ENCODE measurements around the gene AKAP13. TPM values are rescaled to one million over a fixed set of nuclear protein-coding genes. Genes with fewer than 3 reads are reported as not detected.

The AKAP13 gene
- total RNA-seq, 1 experiment from 2014 or later = 49.6 TPM

DNA sequence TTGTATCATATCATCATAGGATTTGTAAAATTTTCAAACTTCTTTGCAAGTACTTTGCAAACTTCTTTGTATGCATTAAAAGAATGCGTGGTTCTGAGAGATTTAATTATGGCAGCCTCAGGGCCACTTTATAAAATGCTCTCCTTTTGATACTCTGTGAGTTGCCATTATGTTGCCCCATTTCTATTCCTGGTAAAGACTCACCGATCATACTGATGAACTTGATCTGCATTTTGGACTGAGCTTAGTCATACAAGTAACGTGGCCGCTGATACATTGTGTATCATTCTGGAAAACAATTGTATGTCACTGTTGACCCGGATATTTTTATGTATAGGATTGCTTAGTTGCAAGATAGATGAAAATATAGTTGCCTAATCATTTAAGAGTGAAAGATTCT lies 38.8 kb downstream of the AKAP13 start:
- H3K36me3 ChIP-seq (ENCODE audit: control insufficient read depth, insufficient read depth, low read length) = no peaks in the 10 kb centered on the region
- H3K4me1 ChIP-seq = peaks cover 4% of the 10 kb centered on the region; the same call in 1 of the 2 replicates
- peaks cover 11% of the 10 kb centered on the region for H3K36me3 Mint-ChIP-seq (ENCODE audit: insufficient read depth, unreplicated experiment)
- H3K4me3 ChIP-seq (ENCODE audit: low read depth, low read length) = no peak overlapping the region
- H3K9me3 ChIP-seq = no peaks in the 10 kb centered on the region
- CTCF ChIA-PET = no interaction called here
- BruUV-seq (replicated peaks) = no TSS peak
- H3K27me3 ChIP-seq (replicated peaks; ENCODE audit: control insufficient read depth, insufficient read depth, low read length) = no peaks in the 10 kb centered on the region
- intact Hi-C loops (cut with micrococcal nuclease; ENCODE audit: unreplicated experiment) = no loop called here
- no peaks in the 10 kb centered on the region for H3K27me3 Mint-ChIP-seq (ENCODE audit: insufficient read depth, unreplicated experiment)
- no peak overlapping the region for H3K4me3 Mint-ChIP-seq (ENCODE audit: unreplicated experiment)
- H3K27ac Mint-ChIP-seq (ENCODE audit: unreplicated experiment) = no peak overlapping the region
- H3K9me3 Mint-ChIP-seq (ENCODE audit: unreplicated experiment) = no peaks in the 10 kb centered on the region
- POLR2A ChIA-PET = no interaction called here
- no peak for DNase-seq
- TF ChIP-seq, protein P1, sequence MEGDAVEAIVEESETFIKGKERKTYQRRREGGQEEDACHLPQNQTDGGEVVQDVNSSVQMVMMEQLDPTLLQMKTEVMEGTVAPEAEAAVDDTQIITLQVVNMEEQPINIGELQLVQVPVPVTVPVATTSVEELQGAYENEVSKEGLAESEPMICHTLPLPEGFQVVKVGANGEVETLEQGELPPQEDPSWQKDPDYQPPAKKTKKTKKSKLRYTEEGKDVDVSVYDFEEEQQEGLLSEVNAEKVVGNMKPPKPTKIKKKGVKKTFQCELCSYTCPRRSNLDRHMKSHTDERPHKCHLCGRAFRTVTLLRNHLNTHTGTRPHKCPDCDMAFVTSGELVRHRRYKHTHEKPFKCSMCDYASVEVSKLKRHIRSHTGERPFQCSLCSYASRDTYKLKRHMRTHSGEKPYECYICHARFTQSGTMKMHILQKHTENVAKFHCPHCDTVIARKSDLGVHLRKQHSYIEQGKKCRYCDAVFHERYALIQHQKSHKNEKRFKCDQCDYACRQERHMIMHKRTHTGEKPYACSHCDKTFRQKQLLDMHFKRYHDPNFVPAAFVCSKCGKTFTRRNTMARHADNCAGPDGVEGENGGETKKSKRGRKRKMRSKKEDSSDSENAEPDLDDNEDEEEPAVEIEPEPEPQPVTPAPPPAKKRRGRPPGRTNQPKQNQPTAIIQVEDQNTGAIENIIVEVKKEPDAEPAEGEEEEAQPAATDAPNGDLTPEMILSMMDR (IDR thresholded peaks at IDR 0.05; ENCODE audit: insufficient read depth in 1 of 2, low read depth in 1 of 2, low read length in 1 of 2, severe bottlenecking in 1 of 2, unreplicated experiment in 1 of 2) = no peak
- peaks cover 30% of the 10 kb centered on the region for H3K4me1 Mint-ChIP-seq (ENCODE audit: low read depth, unreplicated experiment)

DNA sequence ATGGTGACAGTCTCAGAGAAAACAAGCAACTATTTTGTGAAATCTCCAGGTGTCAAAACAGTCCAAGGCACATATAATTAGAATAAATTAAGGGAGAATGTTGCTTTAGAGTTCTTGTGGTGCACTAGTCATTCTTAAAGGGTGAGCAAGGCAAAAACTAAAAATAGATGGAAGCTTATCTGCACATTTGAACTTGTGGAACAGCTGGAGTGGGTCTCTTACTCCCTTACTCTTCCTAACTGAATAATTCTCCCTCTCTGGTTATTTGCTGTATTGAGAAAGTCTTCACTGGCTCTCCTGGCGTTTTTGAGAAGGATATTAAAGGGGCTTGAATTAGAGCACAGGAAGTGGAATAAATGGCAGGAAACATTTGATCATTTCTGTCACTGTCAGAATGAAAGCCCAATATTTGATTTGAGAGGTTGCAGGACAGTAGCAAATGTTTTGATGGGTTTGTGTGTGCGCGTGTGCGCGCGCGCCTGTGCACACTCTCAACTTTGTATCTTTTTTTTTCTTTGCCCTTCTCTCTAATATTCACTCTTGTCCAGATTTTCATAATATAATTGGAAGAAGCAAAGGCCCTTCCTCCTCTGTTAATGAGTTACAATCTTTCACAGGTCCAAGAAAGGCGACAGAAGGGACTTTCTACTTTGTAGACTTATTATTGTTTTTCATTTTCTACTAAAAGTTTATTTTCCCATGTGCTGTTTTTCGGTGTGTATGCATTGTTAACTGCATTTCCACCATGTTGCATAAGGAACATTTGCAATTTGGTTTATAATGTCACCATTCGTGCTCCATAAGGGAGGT lies 40.9 kb downstream of the AKAP13 start:
- TF ChIP-seq, protein P1 (IDR thresholded peaks at IDR 0.05; ENCODE audit: insufficient read depth in 1 of 2, low read depth in 1 of 2, low read length in 1 of 2, severe bottlenecking in 1 of 2, unreplicated experiment in 1 of 2) = no peak
- Mint-ChIP-seq H3K27me3 (ENCODE audit: insufficient read depth, unreplicated experiment) (no peaks in the 10 kb centered on the region), H3K36me3 (ENCODE audit: insufficient read depth, unreplicated experiment) (peaks cover 4% of the 10 kb centered on the region), H3K4me1 (ENCODE audit: low read depth, unreplicated experiment) (peaks cover 13% of the 10 kb centered on the region), H3K4me3 (ENCODE audit: unreplicated experiment) (no peak overlapping the region), H3K27ac (ENCODE audit: unreplicated experiment) (no peak overlapping the region), H3K9me3 (ENCODE audit: unreplicated experiment) (no peaks in the 10 kb centered on the region)
- Histone ChIP-seq H3K27me3 (replicated peaks; ENCODE audit: control insufficient read depth, insufficient read depth, low read length) (no peaks in the 10 kb centered on the region), H3K36me3 (ENCODE audit: control insufficient read depth, insufficient read depth, low read length) (no peaks in the 10 kb centered on the region), H3K4me1 (0 out of 2 replicates have a peak, but pooled peaks cover 4% of the 10 kb centered on the region), H3K9me3 (no peaks in the 10 kb centered on the region), H3K4me3 (ENCODE audit: low read depth, low read length) (no peak overlapping the region)
- ChIA-PET POLR2A (no interaction called here), CTCF (no interaction called here)
- intact Hi-C loops (cut with micrococcal nuclease; ENCODE audit: unreplicated experiment) = no loop called here
- no TSS peak for BruUV-seq (replicated peaks)
- DNase-seq = no peak

DNA sequence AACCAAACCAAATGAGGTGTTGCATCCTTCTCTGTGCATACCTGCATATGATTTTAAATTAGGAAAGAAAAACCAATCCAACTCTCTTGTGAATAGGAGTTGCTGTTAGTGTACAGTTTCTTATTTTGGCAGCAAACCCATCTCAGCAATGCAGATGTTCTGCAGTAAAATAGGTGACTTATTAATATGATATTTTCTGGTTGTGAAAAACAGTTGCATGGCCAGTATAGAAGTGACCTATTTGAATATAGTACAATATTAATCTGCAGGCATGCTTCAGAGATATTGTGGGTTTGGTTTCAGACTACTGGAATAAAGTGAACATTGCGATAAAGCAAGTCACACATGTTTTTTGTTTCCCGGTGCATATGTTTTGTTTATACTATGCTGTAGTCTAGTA lies 42.2 kb downstream of the AKAP13 start:
- BruUV-seq (replicated peaks) = no TSS peak
- intact Hi-C loops (cut with micrococcal nuclease; ENCODE audit: unreplicated experiment) = no loop called here
- H3K27me3 ChIP-seq (replicated peaks; ENCODE audit: control insufficient read depth, insufficient read depth, low read length) = no peaks in the 10 kb centered on the region
- H3K27me3 Mint-ChIP-seq (ENCODE audit: insufficient read depth, unreplicated experiment) = no peaks in the 10 kb centered on the region
- H3K9me3 Mint-ChIP-seq (ENCODE audit: unreplicated experiment) = no peaks in the 10 kb centered on the region
- H3K36me3 ChIP-seq (ENCODE audit: control insufficient read depth, insufficient read depth, low read length) = no peaks in the 10 kb centered on the region
- H3K9me3 ChIP-seq = no peaks in the 10 kb centered on the region
- TF ChIP-seq, protein P1 (IDR thresholded peaks at IDR 0.05; ENCODE audit: insufficient read depth in 1 of 2, low read depth in 1 of 2, low read length in 1 of 2, severe bottlenecking in 1 of 2, unreplicated experiment in 1 of 2) = no peak
- H3K4me3 ChIP-seq (ENCODE audit: low read depth, low read length) = no peak overlapping the region
- H3K27ac Mint-ChIP-seq (ENCODE audit: unreplicated experiment) = no peak overlapping the region
- 0 out of 2 replicates have a peak, but pooled peaks cover 8% of the 10 kb centered on the region for H3K4me1 ChIP-seq
- H3K36me3 Mint-ChIP-seq (ENCODE audit: insufficient read depth, unreplicated experiment) = peaks cover 4% of the 10 kb centered on the region
- H3K4me3 Mint-ChIP-seq (ENCODE audit: unreplicated experiment) = no peak overlapping the region
- POLR2A ChIA-PET = no interaction called here
- H3K4me1 Mint-ChIP-seq (ENCODE audit: low read depth, unreplicated experiment) = peaks cover 13% of the 10 kb centered on the region
- CTCF ChIA-PET = no interaction called here
- DNase-seq = no peak
